Mesendoderm (in vitro differentiated cells): ENCODE data around the gene ENTPD1.

ENCODE experiments used
- DNase-seq: peaks from one replicate; pipeline ENCODE4 v3.0.0; 2013
- H2AK5ac ChIP-seq: 2 replicates; pipeline ENCODE4 v1.6.1; 2013; ENCODE audit warnings: low read length, inconsistent platforms
- H2BK120ac ChIP-seq: 2 replicates; pipeline ENCODE4 v1.6.1; 2013; ENCODE audit warnings: low read depth, mild to moderate bottlenecking, low read length, moderate library complexity, mixed read lengths
- H2BK15ac ChIP-seq: replicated peaks from 2 replicates; pipeline ENCODE4 v1.6.1; 2013; ENCODE audit warnings: low read depth, mild to moderate bottlenecking, moderate library complexity
- H2BK5ac ChIP-seq: 2 replicates; pipeline ENCODE4 v1.6.1; 2013; ENCODE audit warnings: low read length, inconsistent platforms
- H3K18ac ChIP-seq: 2 replicates; pipeline ENCODE4 v1.6.1; 2013; ENCODE audit warnings: mild to moderate bottlenecking, low read length, mixed read lengths
- H3K23ac ChIP-seq: one replicate; pipeline ENCODE4 v1.6.1; 2013; ENCODE audit warnings: low read length
- H3K27ac ChIP-seq: 2 replicates; pipeline ENCODE4 v1.5.1; 2013; ENCODE audit warnings: low read depth, mild to moderate bottlenecking, inconsistent platforms, low read length, moderate library complexity
- H3K27me3 ChIP-seq: 2 replicates; pipeline ENCODE4 v1.6.1; 2013; ENCODE audit warnings: low read length, control low read depth, mild to moderate bottlenecking, inconsistent platforms; ENCODE audit not compliant: insufficient read depth, poor library complexity
- H3K36me3 ChIP-seq: 2 replicates; pipeline ENCODE4 v1.6.1; 2013; ENCODE audit warnings: low read length, inconsistent platforms; ENCODE audit not compliant: control insufficient read depth, insufficient read depth
- H3K4ac ChIP-seq: one replicate; pipeline ENCODE4 v1.6.1; 2013; ENCODE audit warnings: low read depth, mild to moderate bottlenecking, low read length, moderate library complexity
- H3K4me1 ChIP-seq: 2 replicates; pipeline ENCODE4 v1.6.1; 2013; ENCODE audit warnings: low read depth, low read length, inconsistent platforms; ENCODE audit not compliant: control insufficient read depth
- H3K4me2 ChIP-seq: 2 replicates; pipeline ENCODE4 v1.6.1; 2013; ENCODE audit warnings: low read length
- H3K4me3 ChIP-seq: 2 replicates; pipeline ENCODE4 v1.5.1; 2013; ENCODE audit warnings: mild to moderate bottlenecking, low read length
- H3K56ac ChIP-seq: one replicate; pipeline ENCODE4 v1.6.1; 2013; ENCODE audit warnings: low read length
- H3K79me1 ChIP-seq: 2 replicates; pipeline ENCODE4 v1.6.1; 2013; ENCODE audit warnings: low read length, inconsistent platforms
- H3K79me2 ChIP-seq: 2 replicates; pipeline ENCODE4 v1.6.1; 2013; ENCODE audit warnings: mild to moderate bottlenecking, low read length; ENCODE audit not compliant: control insufficient read depth, insufficient read depth
- H3K9ac ChIP-seq: 2 replicates; pipeline ENCODE4 v1.6.1; 2013; ENCODE audit warnings: low read length, inconsistent platforms
- H4K5ac ChIP-seq: one replicate; pipeline ENCODE4 v1.6.1; 2013; ENCODE audit warnings: low read length
- H4K8ac ChIP-seq: one replicate; pipeline ENCODE4 v1.6.1; 2013; ENCODE audit warnings: low read depth, mild to moderate bottlenecking, control low read depth, low read length, moderate library complexity
- WGBS: extraction: QIAGEN DNeasy Blood & Tissue Kit; methylation state at CpG from one replicate; pipeline ENCODE4 v1.1.7; 2013; ENCODE audit warnings: low lambda C conversion rate, missing lambda C conversion rate; ENCODE audit not compliant: insufficient coverage; ENCODE audit errors: extremely low coverage; 5-methylcytosine and 5-hydroxymethylcytosine counted together

Gene ENTPD1

GRCh38 chr10:95836610-95837355 is 80.8 kb downstream of the ENTPD1 start:
- no peak for DNase-seq
- Histone ChIP-seq H3K9ac (no peak overlapping the region), H3K4ac (peak overlapping the region; percentile 47), H2AK5ac (no peak overlapping the region), H3K4me1 (no peaks in the 10 kb centered on the region), H4K5ac (no peak overlapping the region), H2BK5ac (no peak overlapping the region), H3K27ac (no peak overlapping the region), H3K79me2 (no peaks in the 10 kb centered on the region), H3K4me2 (no peak overlapping the region), H3K4me3 (no peak overlapping the region), H2BK15ac (no peak overlapping the region), H4K8ac (no peak overlapping the region), H3K56ac (no peak overlapping the region), H3K36me3 (no peaks in the 10 kb centered on the region), H2BK120ac (no peak overlapping the region), H3K79me1 (no peaks in the 10 kb centered on the region), H3K27me3 (no peaks in the 10 kb centered on the region), H3K18ac (peak overlapping the region; percentile 25), H3K23ac (no peak overlapping the region)
- no CpG with 5 or more reads among the region's 5 CpGs for WGBS

GRCh38 chr10:95837356-95837776 is 81.4 kb downstream of the ENTPD1 start:
- H3K4me3 ChIP-seq, result no peak overlapping the region
- H2BK5ac ChIP-seq, result no peak overlapping the region
- no peaks in the 10 kb centered on the region for H3K27me3 ChIP-seq
- no peaks in the 10 kb centered on the region for H3K36me3 ChIP-seq
- H3K4ac ChIP-seq, result no peak overlapping the region
- no peak overlapping the region for H2AK5ac ChIP-seq
- no peak overlapping the region for H2BK15ac ChIP-seq
- H2BK120ac ChIP-seq, result no peak overlapping the region
- no peaks in the 10 kb centered on the region for H3K79me1 ChIP-seq
- WGBS, result no CpG with 5 or more reads among the region's 1 CpG
- H3K56ac ChIP-seq, result no peak overlapping the region
- H3K79me2 ChIP-seq, result no peaks in the 10 kb centered on the region
- no peaks in the 10 kb centered on the region for H3K4me1 ChIP-seq
- H3K9ac ChIP-seq, result no peak overlapping the region
- H4K5ac ChIP-seq, result no peak overlapping the region
- no peak overlapping the region for H3K4me2 ChIP-seq
- no peak for DNase-seq
- peak overlapping the region; percentile 25 for H3K18ac ChIP-seq
- no peak overlapping the region for H3K23ac ChIP-seq
- no peak overlapping the region for H3K27ac ChIP-seq
- no peak overlapping the region for H4K8ac ChIP-seq

GRCh38 chr10:95837783-95838182 is 81.8 kb downstream of the ENTPD1 start:
- H3K18ac ChIP-seq, result no peak overlapping the region
- H3K27ac ChIP-seq, result no peak overlapping the region
- H3K79me2 ChIP-seq, result no peaks in the 10 kb centered on the region
- H3K9ac ChIP-seq, result no peak overlapping the region
- no peaks in the 10 kb centered on the region for H3K79me1 ChIP-seq
- no peak overlapping the region for H2BK15ac ChIP-seq
- WGBS, result no CpG with 5 or more reads among the region's 3 CpGs
- no peak for DNase-seq
- H2BK120ac ChIP-seq, result no peak overlapping the region
- no peak overlapping the region for H4K5ac ChIP-seq
- H3K23ac ChIP-seq, result no peak overlapping the region
- H3K27me3 ChIP-seq, result no peaks in the 10 kb centered on the region
- H2BK5ac ChIP-seq, result no peak overlapping the region
- no peak overlapping the region for H2AK5ac ChIP-seq
- no peak overlapping the region for H3K56ac ChIP-seq
- H3K4me1 ChIP-seq, result no peaks in the 10 kb centered on the region
- H3K4me2 ChIP-seq, result no peak overlapping the region
- H4K8ac ChIP-seq, result no peak overlapping the region
- H3K36me3 ChIP-seq, result no peaks in the 10 kb centered on the region
- H3K4ac ChIP-seq, result no peak overlapping the region
- H3K4me3 ChIP-seq, result no peak overlapping the region

- no peak overlapping the region for H3K27ac ChIP-seq
Measured at GRCh38 chr10:95840121-95840520, 84.2 kb downstream of the ENTPD1 start.

GRCh38 chr10:95840681-95841080 is 84.7 kb downstream of the ENTPD1 start:
- DNase-seq, result peak; percentile 72
- Histone ChIP-seq H3K9ac (no peak overlapping the region), H3K27ac (no peak overlapping the region), H3K79me1 (no peaks in the 10 kb centered on the region), H2BK15ac (no peak overlapping the region), H3K56ac (no peak overlapping the region), H3K4me3 (no peak overlapping the region), H2BK5ac (no peak overlapping the region), H3K4ac (no peak overlapping the region), H3K4me1 (no peaks in the 10 kb centered on the region), H3K36me3 (no peaks in the 10 kb centered on the region), H3K18ac (no peak overlapping the region), H3K27me3 (no peaks in the 10 kb centered on the region), H2BK120ac (no peak overlapping the region), H3K79me2 (no peaks in the 10 kb centered on the region), H3K23ac (no peak overlapping the region), H4K8ac (no peak overlapping the region), H4K5ac (no peak overlapping the region), H2AK5ac (no peak overlapping the region), H3K4me2 (no peak overlapping the region)
- WGBS, result no CpG with 5 or more reads among the region's 1 CpG

More at GRCh38 chr10:95840121-95840520, 84.2 kb downstream of the ENTPD1 start:
- Histone ChIP-seq H4K5ac (no peak overlapping the region), H2BK15ac (no peak overlapping the region), H2AK5ac (no peak overlapping the region), H3K79me2 (no peaks in the 10 kb centered on the region), H3K23ac (no peak overlapping the region), H3K4me3 (no peak overlapping the region), H3K4ac (no peak overlapping the region), H3K4me1 (no peaks in the 10 kb centered on the region), H3K18ac (no peak overlapping the region), H3K36me3 (no peaks in the 10 kb centered on the region), H2BK120ac (no peak overlapping the region), H4K8ac (no peak overlapping the region), H3K4me2 (no peak overlapping the region), H3K79me1 (no peaks in the 10 kb centered on the region), H3K56ac (no peak overlapping the region), H3K9ac (no peak overlapping the region), H2BK5ac (no peak overlapping the region), H3K27me3 (no peaks in the 10 kb centered on the region)
- WGBS, result no CpG with 5 or more reads among the region's 2 CpGs
- DNase-seq, result peak; percentile 22
